GM23338 (cell line): ENCODE results near the gene CMSS1.

Source experiments
- CREB1 ChIP-seq: fragments of 250-450 bp; sonication (Bioruptor Pico); IDR thresholded peaks from 2 replicates; pipeline ENCODE4 v1.5.0; 2020; ENCODE audit warnings: low read depth, mild to moderate bottlenecking, moderate library complexity
- CTCF ChIP-seq, 2 experiments: fragments of 200-600 bp in 1 of 2; sonication (generic) in 1 of 2; conservative IDR thresholded peaks; 2 replicates each; pipeline versions ENCODE4 v1.5.1 to v1.6.1; 2016 to 2017; ENCODE audit warnings: antibody characterized with exemption in 2 of 2, low read depth in 2 of 2, mild to moderate bottlenecking in 2 of 2, moderate library complexity in 1 of 2
- ETS1 ChIP-seq: IDR thresholded peaks from 2 replicates; pipeline ENCODE4 v1.6.1; 2016; ENCODE audit warnings: antibody characterized with exemption
- EZH2 ChIP-seq: fragments of 200-600 bp; sonication (generic); IDR thresholded peaks from one replicate; pipeline ENCODE4 v1.8.0; 2017; ENCODE audit warnings: antibody characterized with exemption, mild to moderate bottlenecking, low read depth; ENCODE audit not compliant: unreplicated experiment
- EZH2phosphoT487 ChIP-seq: fragments of 200-600 bp; sonication (generic); IDR thresholded peaks from one replicate; pipeline ENCODE4 v1.8.1; 2018; ENCODE audit warnings: antibody characterized with exemption; ENCODE audit not compliant: unreplicated experiment
- JUNB ChIP-seq: IDR thresholded peaks from one replicate; pipeline ENCODE4 v1.6.1; 2016; ENCODE audit warnings: antibody characterized with exemption; ENCODE audit not compliant: unreplicated experiment
- POLR2AphosphoS5 ChIP-seq: IDR thresholded peaks from 2 replicates; pipeline ENCODE4 v1.6.1; 2016; ENCODE audit warnings: antibody characterized with exemption, low read depth
- REST ChIP-seq: IDR thresholded peaks from one replicate; pipeline ENCODE4 v1.6.1; 2018; ENCODE audit warnings: antibody characterized with exemption; ENCODE audit not compliant: unreplicated experiment
- ZNF331 ChIP-seq: fragments of 250-450 bp; sonication (Bioruptor Pico); IDR thresholded peaks from 2 replicates; pipeline ENCODE4 v1.5.0; 2020; ENCODE audit warnings: low read depth, mild to moderate bottlenecking, moderate library complexity

DNA sequence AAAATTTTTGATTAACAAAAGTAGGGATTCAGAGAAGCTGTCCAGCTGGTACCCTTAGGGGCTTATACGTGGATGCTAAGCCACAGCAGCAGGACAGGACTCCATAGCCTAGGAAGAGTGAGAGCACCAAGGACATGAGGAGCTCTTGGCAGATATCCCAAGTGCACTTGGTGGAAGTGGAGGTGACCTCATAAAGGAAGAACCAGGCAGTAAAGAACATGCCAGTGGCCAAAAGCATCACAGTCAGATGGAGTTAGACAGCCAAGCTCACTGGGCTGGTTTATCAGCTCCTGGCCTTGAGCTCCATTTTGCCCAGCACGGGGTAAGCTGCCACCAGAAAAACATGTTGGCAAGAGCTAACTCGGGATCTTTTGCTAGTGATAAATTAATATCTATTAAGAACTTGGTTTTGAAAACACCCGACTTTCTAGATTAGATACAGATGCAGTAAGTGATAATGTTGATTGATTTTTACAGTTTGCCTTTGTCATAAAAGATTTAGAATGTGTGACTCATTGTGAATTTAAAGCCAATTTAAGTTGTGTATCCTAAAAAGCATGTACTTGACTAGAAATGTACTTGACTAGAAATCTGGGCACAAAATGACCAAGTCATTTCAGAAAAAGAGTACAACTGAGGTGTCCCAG is 108.0 kb downstream of the CMSS1 start:
- TF ChIP-seq CTCF (conservative IDR thresholded peaks at IDR 0.05; ENCODE audit: low read depth in 2 of 2) (no peak), EZH2 (no peak), POLR2AphosphoS5 (no peak), JUNB (no peak), EZH2phosphoT487 (no peak), ZNF331 (CRISPR knock-in tag) (no peak), REST (no peak), ETS1 (no peak), CREB1 (no peak)
